Activated T-helper 2 cell treated with anti-CD3 and anti-CD28 coated beads, Interferon-gamma antibody, Interleukin-2, Interleukin-4, amounts not matched to agents 10 μg/mL and 5 μg/mL and 100 μg/mL, durations not matched to agents 14 hours and 24 hours and 36 hours (primary cell): Measurements from ENCODE around the gene NRXN2. TPM values are rescaled to one million over a fixed set of nuclear protein-coding genes. Genes with fewer than 3 reads are reported as not detected.
"Not testable (repeated sequence)": the region's sequence is repeated elsewhere in the genome, so short reads cannot be mapped to it uniquely, and the experiment has no call there.

ENCODE experiments used
- DNase-seq: peaks from one replicate; pipeline ENCODE4 v3.0.0; 2021; ENCODE audit warnings: low spot score
- H3K27ac Mint-ChIP-seq: one replicate; pipeline ENCODE4 v1.8.0; 2021; ENCODE audit warnings: mixed read lengths
- H3K27me3 Mint-ChIP-seq: one replicate; pipeline ENCODE4 v1.8.0; 2021; ENCODE audit warnings: low read depth, mixed read lengths
- H3K36me3 Mint-ChIP-seq: one replicate; pipeline ENCODE4 v1.8.0; 2021; ENCODE audit warnings: low read depth, mixed read lengths
- H3K4me1 Mint-ChIP-seq: one replicate; pipeline ENCODE4 v1.8.0; 2021; ENCODE audit warnings: low read depth, mixed read lengths
- H3K4me3 Mint-ChIP-seq: one replicate; pipeline ENCODE4 v1.8.0; 2021; ENCODE audit warnings: low read depth, mild to moderate bottlenecking, moderate library complexity, mixed read lengths
- H3K9me3 Mint-ChIP-seq: one replicate; pipeline ENCODE4 v1.8.0; 2021; ENCODE audit warnings: mixed read lengths
- intact Hi-C: fragments of 100-400 bp; cut with micrococcal nuclease; formaldehyde crosslinking; loops from one replicate; pipeline ENCODE4 v1.15.1; 2023
- total RNA-seq: library from RNA; stranded (reverse); gene quantifications from 2 replicates; pipeline ENCODE4 v1.2.3, GENCODE V29; 2022

Gene NRXN2
- total RNA-seq, 1 donor from 2014 or later = not detected

- no peak overlapping the region for H3K27ac Mint-ChIP-seq
- no peaks in the 10 kb centered on the region for H3K9me3 Mint-ChIP-seq
- peaks cover 42% of the 10 kb centered on the region for H3K27me3 Mint-ChIP-seq
- DNase-seq = no peak
- intact Hi-C loops = no loop called here
- no peak overlapping the region for H3K4me3 Mint-ChIP-seq
- no peaks in the 10 kb centered on the region for H3K36me3 Mint-ChIP-seq
- no peaks in the 10 kb centered on the region for H3K4me1 Mint-ChIP-seq
Measured at GRCh38 chr11:64675450-64676260, 47.3 kb downstream of the NRXN2 start.

- H3K27ac Mint-ChIP-seq = no peak overlapping the region
- H3K36me3 Mint-ChIP-seq = no peaks in the 10 kb centered on the region
- peaks cover 37% of the 10 kb centered on the region for H3K27me3 Mint-ChIP-seq
- no peaks in the 10 kb centered on the region for H3K4me1 Mint-ChIP-seq
- DNase-seq = no peak
- H3K9me3 Mint-ChIP-seq = no peaks in the 10 kb centered on the region
- no peak overlapping the region for H3K4me3 Mint-ChIP-seq
- intact Hi-C loops = no loop called here
Measured at GRCh38 chr11:64674774-64675173, 48.2 kb downstream of the NRXN2 start.

- no peak for DNase-seq
Measured at GRCh38 chr11:64673279-64673678, 49.7 kb downstream of the NRXN2 start.

GRCh38 chr11:64672875-64673274 lies 50.1 kb downstream of the NRXN2 start:
- H3K9me3 Mint-ChIP-seq = no peaks in the 10 kb centered on the region
- H3K4me1 Mint-ChIP-seq = no peaks in the 10 kb centered on the region
- no peaks in the 10 kb centered on the region for H3K36me3 Mint-ChIP-seq
- peaks cover 31% of the 10 kb centered on the region for H3K27me3 Mint-ChIP-seq
- H3K4me3 Mint-ChIP-seq = no peak overlapping the region
- H3K27ac Mint-ChIP-seq = no peak overlapping the region
- no peak for DNase-seq
- intact Hi-C loops = no loop called here

More at GRCh38 chr11:64673279-64673678, 49.7 kb downstream of the NRXN2 start:
- intact Hi-C loops = no loop called here
- no peak overlapping the region for H3K4me3 Mint-ChIP-seq
- H3K9me3 Mint-ChIP-seq = no peaks in the 10 kb centered on the region
- no peak overlapping the region for H3K27ac Mint-ChIP-seq
- no peaks in the 10 kb centered on the region for H3K36me3 Mint-ChIP-seq
- peaks cover 32% of the 10 kb centered on the region for H3K27me3 Mint-ChIP-seq
- H3K4me1 Mint-ChIP-seq = no peaks in the 10 kb centered on the region

- H3K4me1 Mint-ChIP-seq = no peaks in the 10 kb centered on the region
- no peaks in the 10 kb centered on the region for H3K36me3 Mint-ChIP-seq
- H3K4me3 Mint-ChIP-seq = no peak overlapping the region
- peaks cover 24% of the 10 kb centered on the region for H3K27me3 Mint-ChIP-seq
- intact Hi-C loops = no loop called here
- H3K9me3 Mint-ChIP-seq = no peaks in the 10 kb centered on the region
- H3K27ac Mint-ChIP-seq = no peak overlapping the region
- DNase-seq = no peak
Measured at GRCh38 chr11:64670975-64671374, 52.0 kb downstream of the NRXN2 start.

GRCh38 chr11:64667154-64667745 lies 55.7 kb downstream of the NRXN2 start:
- no peaks in the 10 kb centered on the region for H3K36me3 Mint-ChIP-seq
- DNase-seq = no peak
- H3K27ac Mint-ChIP-seq = no peak overlapping the region
- H3K4me1 Mint-ChIP-seq = no peaks in the 10 kb centered on the region
- H3K4me3 Mint-ChIP-seq = no peak overlapping the region
- peaks cover 8% of the 10 kb centered on the region for H3K27me3 Mint-ChIP-seq
- intact Hi-C loops = no loop called here
- no peaks in the 10 kb centered on the region for H3K9me3 Mint-ChIP-seq

- intact Hi-C loops = no loop called here
- Mint-ChIP-seq H3K9me3 (no peaks in the 10 kb centered on the region), H3K4me3 (no peak overlapping the region), H3K27ac (no peak overlapping the region), H3K36me3 (no peaks in the 10 kb centered on the region), H3K27me3 (peaks cover 3% of the 10 kb centered on the region), H3K4me1 (no peaks in the 10 kb centered on the region)
- DNase-seq = no peak
Measured at GRCh38 chr11:64665411-64665821, 57.6 kb downstream of the NRXN2 start.

- H3K27ac Mint-ChIP-seq, H3K9me3 Mint-ChIP-seq, DNase-seq, H3K4me1 Mint-ChIP-seq, H3K27me3 Mint-ChIP-seq, H3K4me3 Mint-ChIP-seq, intact Hi-C loops, H3K36me3 Mint-ChIP-seq: not testable (repeated sequence)
Measured at GRCh38 chr11:64664236-64664870, 58.6 kb downstream of the NRXN2 start.

GRCh38 chr11:64663656-64664055 lies 59.3 kb downstream of the NRXN2 start:
- Mint-ChIP-seq H3K9me3 (no peaks in the 10 kb centered on the region), H3K4me3 (no peak overlapping the region), H3K27ac (no peak overlapping the region), H3K4me1 (no peaks in the 10 kb centered on the region), H3K36me3 (no peaks in the 10 kb centered on the region), H3K27me3 (peaks cover 3% of the 10 kb centered on the region)
- no peak for DNase-seq
- intact Hi-C loops = no loop called here

GRCh38 chr11:64661614-64662013 lies 61.4 kb downstream of the NRXN2 start:
- DNase-seq = no peak
- no peaks in the 10 kb centered on the region for H3K36me3 Mint-ChIP-seq
- no peaks in the 10 kb centered on the region for H3K9me3 Mint-ChIP-seq
- intact Hi-C loops = no loop called here
- no peak overlapping the region for H3K4me3 Mint-ChIP-seq
- H3K4me1 Mint-ChIP-seq = peaks cover 16% of the 10 kb centered on the region
- no peak overlapping the region for H3K27ac Mint-ChIP-seq
- H3K27me3 Mint-ChIP-seq = no peaks in the 10 kb centered on the region

- no peaks in the 10 kb centered on the region for H3K27me3 Mint-ChIP-seq
- no peak overlapping the region for H3K27ac Mint-ChIP-seq
- no peak overlapping the region for H3K4me3 Mint-ChIP-seq
- no peak for DNase-seq
- no peaks in the 10 kb centered on the region for H3K36me3 Mint-ChIP-seq
- no peaks in the 10 kb centered on the region for H3K9me3 Mint-ChIP-seq
- intact Hi-C loops = no loop called here
- peaks cover 16% of the 10 kb centered on the region for H3K4me1 Mint-ChIP-seq
Measured at GRCh38 chr11:64661146-64661545, 61.9 kb downstream of the NRXN2 start.

GRCh38 chr11:64660706-64661105 lies 62.3 kb downstream of the NRXN2 start:
- intact Hi-C loops = no loop called here
- Mint-ChIP-seq H3K4me3 (no peak overlapping the region), H3K27ac (no peak overlapping the region), H3K4me1 (peaks cover 16% of the 10 kb centered on the region), H3K27me3 (no peaks in the 10 kb centered on the region), H3K36me3 (no peaks in the 10 kb centered on the region), H3K9me3 (no peaks in the 10 kb centered on the region)
- DNase-seq = no peak

- Mint-ChIP-seq H3K4me3 (no peak overlapping the region), H3K27ac (no peak overlapping the region), H3K27me3 (peaks cover 2% of the 10 kb centered on the region), H3K9me3 (no peaks in the 10 kb centered on the region), H3K4me1 (peaks cover 16% of the 10 kb centered on the region), H3K36me3 (no peaks in the 10 kb centered on the region)
- intact Hi-C loops = no loop called here
- DNase-seq = no peak
Measured at GRCh38 chr11:64660205-64660604, 62.8 kb downstream of the NRXN2 start.
